ENCODE results near the gene ASPHD1.
"Not testable (repeated sequence)": the region's sequence is repeated elsewhere in the genome, so short reads cannot be mapped to it uniquely, and the experiment has no call there.

Gene ASPHD1

GRCh38 chr16:29877266-29877961, 22.9 kb upstream of the ASPHD1 start:
- no peak for DNase-seq (ENCODE audit: low spot score)

- no peak for DNase-seq (ENCODE audit: low spot score)
These were observed 22.1 kb upstream of the ASPHD1 start for GRCh38 chr16:29878172-29878571.

GRCh38 chr16:29881050-29881449, 19.2 kb upstream of the ASPHD1 start:
- DNase-seq (ENCODE audit: low spot score), result no peak

GRCh38 chr16:29883987-29884386, 16.3 kb upstream of the ASPHD1 start:
- DNase-seq (ENCODE audit: low spot score), result no peak

GRCh38 chr16:29889372-29889771, 10.9 kb upstream of the ASPHD1 start:
- DNase-seq (ENCODE audit: low spot score), result not testable (repeated sequence)

DNA sequence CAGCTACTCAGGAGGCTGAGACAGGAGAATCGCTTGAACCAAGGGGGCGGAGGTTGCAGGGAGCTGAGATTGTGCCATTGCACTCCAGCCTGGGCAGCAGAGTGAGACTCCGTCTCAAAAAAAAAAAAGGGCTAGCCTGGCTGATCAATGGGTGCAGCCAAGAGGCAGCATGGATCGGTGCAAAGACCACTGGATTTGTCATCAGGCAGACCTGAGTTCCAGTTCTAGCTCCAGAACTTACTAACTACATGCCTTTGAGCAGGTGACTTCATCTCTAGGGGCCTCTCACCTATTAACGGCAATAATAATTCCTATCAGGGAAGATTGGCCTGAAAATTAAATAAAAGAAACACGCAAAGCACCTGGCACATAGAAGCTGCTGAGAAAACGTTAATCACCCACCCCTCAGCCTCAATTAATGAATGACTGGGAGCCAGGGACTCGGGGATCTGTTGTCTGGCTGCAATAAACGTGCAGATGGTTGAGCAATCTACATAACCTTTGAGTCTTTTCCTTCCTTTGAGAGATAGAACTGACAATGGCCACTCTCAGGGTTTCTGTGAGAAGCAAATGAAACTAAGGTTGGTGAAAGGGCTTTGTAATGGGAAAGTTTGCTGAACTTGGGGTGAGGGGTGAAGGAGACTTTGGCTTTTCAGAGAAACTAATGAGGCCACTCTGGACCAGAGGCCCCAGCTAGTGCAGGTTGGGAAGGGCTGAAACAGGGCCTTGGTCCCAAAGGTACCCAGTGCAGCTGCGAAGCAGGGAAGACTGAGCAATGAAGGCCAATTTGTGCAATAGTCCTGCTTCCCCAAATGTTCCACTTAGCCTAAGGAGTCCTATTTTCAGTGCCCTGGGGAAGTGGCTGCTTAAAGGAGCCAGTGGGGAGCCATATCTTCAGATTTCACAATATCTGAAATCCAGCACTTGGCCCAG, 8.5 kb upstream of the ASPHD1 start:
- no peak for DNase-seq (ENCODE audit: low spot score)

DNA sequence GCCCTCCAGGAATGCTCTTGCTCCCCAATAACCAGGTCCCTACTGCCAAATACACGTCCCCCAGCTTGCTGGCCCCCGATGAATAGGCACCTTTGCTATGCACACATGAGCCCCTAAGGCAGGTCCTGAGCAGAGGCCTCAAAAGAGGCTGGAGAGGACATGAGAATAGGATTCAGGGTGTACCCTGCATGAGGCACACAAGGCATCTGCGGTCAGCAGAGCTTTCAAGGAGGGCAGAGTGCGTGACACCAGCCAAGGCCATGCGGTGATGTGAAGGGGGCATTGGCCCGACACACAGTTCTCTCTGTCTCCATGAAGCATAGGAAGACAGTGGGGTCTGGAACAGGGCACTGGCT, 7.9 kb upstream of the ASPHD1 start:
- no peak for DNase-seq (ENCODE audit: low spot score)

GRCh38 chr16:29893553-29893952, 6.7 kb upstream of the ASPHD1 start:
- DNase-seq (ENCODE audit: low spot score), result no peak

DNA sequence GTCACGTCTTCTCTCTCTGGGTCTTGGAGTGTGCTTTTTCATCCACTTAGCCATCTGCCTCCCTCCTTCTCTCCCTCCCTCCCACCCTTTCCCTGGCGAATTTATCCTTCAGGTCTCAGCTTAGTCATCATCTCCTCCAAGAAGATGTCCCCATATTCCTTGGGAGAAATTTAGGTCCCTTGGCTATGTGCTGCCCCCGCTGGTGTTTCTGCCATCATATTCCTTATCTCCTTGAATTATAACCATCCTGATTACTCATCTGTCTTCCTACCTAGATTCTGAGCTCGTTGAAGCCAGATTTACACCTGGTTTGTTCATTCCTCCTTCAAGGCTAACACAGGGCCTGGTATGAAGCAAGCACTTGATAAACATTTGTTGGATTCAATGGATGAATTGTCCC, 5.9 kb upstream of the ASPHD1 start:
- DNase-seq (ENCODE audit: low spot score), result no peak

- no peak for DNase-seq (ENCODE audit: low spot score)
These were observed 3.4 kb upstream of the ASPHD1 start for GRCh38 chr16:29896841-29897240.

- DNase-seq (ENCODE audit: low spot score), result no peak
These were observed 3.0 kb upstream of the ASPHD1 start for GRCh38 chr16:29897333-29897732.

- DNase-seq (ENCODE audit: low spot score), result no peak
These were observed 2.0 kb upstream of the ASPHD1 start for GRCh38 chr16:29898135-29898803.

- no peak for DNase-seq (ENCODE audit: low spot score)
These were observed 1.3 kb upstream of the ASPHD1 start for GRCh38 chr16:29898804-29899515.

DNA sequence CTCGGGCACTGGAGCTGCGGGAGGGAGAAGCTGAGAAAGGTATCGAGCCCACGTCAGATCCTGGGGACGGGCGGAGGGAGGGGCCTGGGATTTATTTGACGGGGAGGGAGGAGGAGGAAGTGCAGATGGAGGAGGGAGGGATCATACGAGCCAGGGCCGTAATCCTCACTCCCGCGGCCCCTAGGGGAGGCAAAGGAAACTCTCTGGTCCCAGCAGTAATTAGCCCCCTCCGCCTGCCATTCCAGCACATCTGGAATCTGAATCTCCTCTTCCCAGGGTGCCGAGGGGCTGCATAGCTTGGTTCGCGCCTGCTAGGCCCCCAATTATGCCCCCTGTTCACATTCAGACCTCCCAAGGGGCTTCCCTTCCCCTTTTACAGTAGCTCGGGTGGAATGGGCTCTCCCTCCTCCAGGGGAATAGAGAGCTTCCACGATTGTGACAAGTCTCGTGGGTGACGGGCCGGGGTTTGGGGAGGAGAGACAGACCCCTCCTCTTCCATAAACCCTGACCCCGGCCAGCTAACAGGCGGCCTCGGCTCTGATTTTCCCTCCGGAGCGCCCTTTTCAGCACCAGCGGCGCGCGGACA, 679 bp upstream of the ASPHD1 start, which contains the start of gene SEZ6L2:
TSS of gene SEZ6L2 (minus strand) at position 35 of the 586 bp plus-strand sequence. CDS start 531 bp downstream, outside the sequence.
- DNase-seq (ENCODE audit: low spot score), result peak; percentile 87

DNA sequence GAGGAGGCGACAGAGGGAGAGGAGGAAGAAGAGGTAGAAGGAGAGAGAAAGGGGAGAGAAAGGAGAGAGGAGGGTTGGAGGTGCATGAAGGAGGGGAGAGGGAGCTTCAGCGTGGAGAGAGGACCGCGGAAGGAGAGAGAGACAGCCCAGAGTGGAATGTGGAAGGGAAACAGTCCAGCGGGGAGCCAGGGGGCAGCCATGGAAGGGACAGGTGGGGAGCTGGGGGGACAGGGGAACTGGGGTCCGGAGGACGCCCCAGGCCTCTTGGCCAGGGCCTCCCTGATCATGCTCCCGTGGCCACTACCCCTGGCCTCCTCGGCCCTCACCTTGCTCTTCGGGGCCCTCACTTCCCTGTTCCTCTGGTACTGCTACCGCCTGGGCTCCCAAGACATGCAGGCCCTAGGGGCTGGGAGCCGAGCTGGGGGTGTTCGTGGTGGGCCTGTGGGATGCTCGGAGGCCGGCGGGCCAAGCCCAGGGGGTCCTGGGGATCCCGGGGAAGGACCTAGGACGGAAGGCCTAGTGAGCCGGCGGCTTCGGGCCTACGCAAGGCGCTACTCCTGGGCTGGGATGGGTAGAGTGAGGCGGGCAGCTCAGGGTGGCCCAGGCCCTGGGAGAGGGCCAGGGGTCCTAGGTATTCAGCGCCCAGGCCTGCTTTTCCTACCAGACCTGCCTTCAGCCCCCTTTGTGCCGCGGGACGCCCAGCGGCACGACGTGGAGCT, 759 bp downstream of the ASPHD1 start:
- DNase-seq (ENCODE audit: low spot score), result no peak

GRCh38 chr16:29901607-29901945, 1.3 kb downstream of the ASPHD1 start:
- DNase-seq (ENCODE audit: low spot score), result no peak

GRCh38 chr16:29903590-29903989, 3.3 kb downstream of the ASPHD1 start:
- no peak for DNase-seq (ENCODE audit: low spot score)

- DNase-seq (ENCODE audit: low spot score), result no peak
These were observed 4.7 kb downstream of the ASPHD1 start for GRCh38 chr16:29904947-29905346.

- DNase-seq (ENCODE audit: low spot score), result no peak
These were observed 5.4 kb downstream of the ASPHD1 start for GRCh38 chr16:29905668-29906067.

GRCh38 chr16:29906520-29907244, 6.4 kb downstream of the ASPHD1 start:
- no peak for DNase-seq (ENCODE audit: low spot score)

Data from pons (tissue), 1 donor.